ENCODE measurements around the gene HSFX3.
"Not testable (repeated sequence)": the region's sequence is repeated elsewhere in the genome, so short reads cannot be mapped to it uniquely, and the experiment has no call there.

HSFX3 gene

GRCh38 chrX:149517308-149517707 lies 32.4 kb downstream of the HSFX3 start:
- DNase-seq (ENCODE audit: low spot score), result no peak

- no peak for DNase-seq (ENCODE audit: low spot score)
These were observed 33.1 kb downstream of the HSFX3 start for GRCh38 chrX:149516604-149517003.

GRCh38 chrX:149515954-149516602 lies 33.6 kb downstream of the HSFX3 start:
- DNase-seq (ENCODE audit: low spot score), result no peak

GRCh38 chrX:149513825-149514428 lies 35.8 kb downstream of the HSFX3 start:
- DNase-seq (ENCODE audit: low spot score), result no peak

- DNase-seq (ENCODE audit: low spot score), result no peak
These were observed 37.4 kb downstream of the HSFX3 start for GRCh38 chrX:149512225-149512885.

- peak; percentile 38 for DNase-seq (ENCODE audit: low spot score)
These were observed 38.6 kb downstream of the HSFX3 start for GRCh38 chrX:149511081-149511480.

- no peak for DNase-seq (ENCODE audit: low spot score)
These were observed 39.3 kb downstream of the HSFX3 start for GRCh38 chrX:149510386-149510785.

- DNase-seq (ENCODE audit: low spot score), result no peak
These were observed 41.3 kb downstream of the HSFX3 start for GRCh38 chrX:149508467-149508866.

- no peak for DNase-seq (ENCODE audit: low spot score)
These were observed 43.4 kb downstream of the HSFX3 start for GRCh38 chrX:149506349-149506748.

- no peak for DNase-seq (ENCODE audit: low spot score)
These were observed 44.1 kb downstream of the HSFX3 start for GRCh38 chrX:149505671-149506070.

GRCh38 chrX:149504915-149505651 lies 44.6 kb downstream of the HSFX3 start, which contains the start of gene IDS:
TSS of gene IDS (minus strand) at chrX:149505306. CDS start at chrX:149505137, 169 bp downstream.
- DNase-seq (ENCODE audit: low spot score), result peak; percentile 71

- DNase-seq (ENCODE audit: low spot score), result no peak
These were observed 45.4 kb downstream of the HSFX3 start for GRCh38 chrX:149504226-149504914.

GRCh38 chrX:149503446-149503845 lies 46.3 kb downstream of the HSFX3 start:
- not testable (repeated sequence) for DNase-seq (ENCODE audit: low spot score)

GRCh38 chrX:149502923-149503322 lies 46.8 kb downstream of the HSFX3 start:
- DNase-seq (ENCODE audit: low spot score), result not testable (repeated sequence)

GRCh38 chrX:149499766-149500165 lies 50.0 kb downstream of the HSFX3 start:
- no peak for DNase-seq (ENCODE audit: low spot score)

- no peak for DNase-seq (ENCODE audit: low spot score)
These were observed 51.0 kb downstream of the HSFX3 start for GRCh38 chrX:149498767-149499166.
